NK-92 (cell line): ENCODE measurements around the gene NR1D2.

ENCODE experiments used
- DNase-seq: peaks from one replicate; lab custom pipeline; 2025; ENCODE audit not compliant: unreplicated experiment; lab: John Stamatoyannopoulos, UW

The NR1D2 gene

GRCh38 chr3:23961913-23962312 is 16.8 kb downstream of the NR1D2 start:
- DNase-seq: no peak

GRCh38 chr3:23964537-23965235 is 19.6 kb downstream of the NR1D2 start:
- no peak for DNase-seq

GRCh38 chr3:23966328-23966727 is 21.2 kb downstream of the NR1D2 start:
- DNase-seq: no peak

GRCh38 chr3:23968463-23969184 is 23.5 kb downstream of the NR1D2 start:
- no peak for DNase-seq

GRCh38 chr3:23969393-23969792 is 24.3 kb downstream of the NR1D2 start:
- no peak for DNase-seq

GRCh38 chr3:23971684-23972083 is 26.6 kb downstream of the NR1D2 start:
- no peak for DNase-seq

- DNase-seq: no peak
These were observed 31.5 kb downstream of the NR1D2 start for GRCh38 chr3:23976555-23976954.

GRCh38 chr3:23979569-23979968 is 34.5 kb downstream of the NR1D2 start:
- no peak for DNase-seq

GRCh38 chr3:23981136-23981535 is 36.0 kb downstream of the NR1D2 start:
- no peak for DNase-seq

GRCh38 chr3:23981955-23982354 is 36.9 kb downstream of the NR1D2 start:
- no peak for DNase-seq

- DNase-seq: no peak
These were observed 39.8 kb downstream of the NR1D2 start for GRCh38 chr3:23984934-23985333.

GRCh38 chr3:23985747-23986544 is 40.9 kb downstream of the NR1D2 start:
- DNase-seq: no peak

GRCh38 chr3:23987356-23987755 is 42.3 kb downstream of the NR1D2 start:
- DNase-seq: no peak

GRCh38 chr3:23991306-23991682 is 46.2 kb downstream of the NR1D2 start:
- no peak for DNase-seq

- DNase-seq: no peak
These were observed 46.9 kb downstream of the NR1D2 start for GRCh38 chr3:23991683-23992628.

- DNase-seq: no peak
These were observed 48.6 kb downstream of the NR1D2 start for GRCh38 chr3:23993556-23994243.

- no peak for DNase-seq
These were observed 49.1 kb downstream of the NR1D2 start for GRCh38 chr3:23994244-23994569.

- DNase-seq: no peak
These were observed 50.1 kb downstream of the NR1D2 start for GRCh38 chr3:23995219-23995618.

GRCh38 chr3:23996095-23996524 is 51.0 kb downstream of the NR1D2 start:
- DNase-seq: no peak

GRCh38 chr3:23999012-23999641 is 54.0 kb downstream of the NR1D2 start:
- DNase-seq: no peak
